Forelimb muscle (tissue), 1 donor: ENCODE data around the gene GFRA4. TPM values are rescaled to one million over a fixed set of nuclear protein-coding genes. Genes with fewer than 3 reads are reported as not detected.

ENCODE experiments used
- DNase-seq: peaks from one replicate; pipeline ENCODE4 v3.0.0-alpha.2; 2013; ENCODE audit warnings: low read depth
- polyA plus RNA-seq: library from polyadenylated mRNA; unstranded; fragments of 120-200 nt; gene quantifications from one replicate; pipeline ENCODE4 v1.2.1, GENCODE V29; 2013; ENCODE audit not compliant: insufficient read length

The GFRA4 gene
- polyA plus RNA-seq, 1 donor = not detected

DNA sequence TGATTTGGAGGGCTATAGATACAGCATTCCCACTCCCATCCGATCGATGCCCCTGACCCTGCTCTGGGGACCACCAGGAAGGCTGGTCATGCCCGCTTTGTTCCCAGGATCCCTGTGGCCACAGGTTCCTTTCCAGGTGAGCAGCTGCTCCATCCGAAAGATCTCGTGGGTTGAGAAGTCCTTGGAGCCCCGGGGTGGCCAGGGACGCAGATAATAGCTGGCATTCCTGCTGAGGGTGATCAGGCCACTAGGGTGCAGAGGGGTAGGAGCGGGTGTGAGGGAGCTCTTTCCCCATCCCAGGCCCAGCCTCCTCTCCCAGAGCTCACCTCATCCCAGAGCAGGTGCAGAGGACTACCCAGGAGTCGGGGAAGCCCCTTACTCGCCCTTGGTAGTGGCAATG is 11.2 kb upstream of the GFRA4 start:
- no peak for DNase-seq

DNA sequence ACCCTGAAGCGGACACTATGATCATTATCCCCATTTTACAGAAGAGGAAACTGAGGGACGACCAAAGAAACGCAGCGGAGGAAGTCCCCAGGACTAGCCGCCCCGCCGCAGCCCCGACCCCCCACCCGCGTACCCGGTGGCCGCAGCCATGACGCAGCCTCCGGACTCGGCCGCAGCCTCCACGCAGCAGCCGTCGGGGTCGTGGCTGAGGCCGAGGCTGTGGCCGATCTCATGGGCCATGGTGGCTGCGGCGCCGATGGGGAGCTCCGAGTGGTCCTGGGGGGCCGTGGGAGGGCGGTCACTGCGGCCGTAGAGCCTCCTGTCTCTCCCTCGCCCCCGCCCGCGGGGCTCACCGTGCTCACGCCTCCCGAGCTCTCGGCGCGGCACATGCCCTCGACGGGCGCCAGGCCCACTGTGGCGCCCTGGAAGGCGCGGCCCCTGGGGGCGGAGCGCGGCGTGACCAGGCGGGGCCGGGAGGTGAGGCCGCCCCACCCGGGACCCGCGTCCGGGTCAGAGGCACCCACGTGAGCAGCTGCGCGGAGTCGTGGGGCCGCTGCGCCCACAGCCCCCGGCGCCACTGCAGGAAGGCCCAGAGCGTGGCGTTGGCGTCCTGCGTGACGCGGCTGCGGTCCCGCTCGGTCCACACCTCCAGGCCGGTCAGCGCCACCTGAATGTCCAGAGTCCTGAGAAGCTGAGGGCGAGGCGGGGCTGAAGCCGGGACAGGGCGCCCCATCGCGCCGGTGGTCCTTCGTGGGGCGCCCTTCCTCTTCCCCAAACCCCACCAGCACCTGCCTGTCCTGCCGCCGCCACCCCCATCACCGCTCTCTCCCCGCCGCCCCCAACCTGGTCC is 10.2 kb upstream of the GFRA4 start:
- DNase-seq = no peak

DNA sequence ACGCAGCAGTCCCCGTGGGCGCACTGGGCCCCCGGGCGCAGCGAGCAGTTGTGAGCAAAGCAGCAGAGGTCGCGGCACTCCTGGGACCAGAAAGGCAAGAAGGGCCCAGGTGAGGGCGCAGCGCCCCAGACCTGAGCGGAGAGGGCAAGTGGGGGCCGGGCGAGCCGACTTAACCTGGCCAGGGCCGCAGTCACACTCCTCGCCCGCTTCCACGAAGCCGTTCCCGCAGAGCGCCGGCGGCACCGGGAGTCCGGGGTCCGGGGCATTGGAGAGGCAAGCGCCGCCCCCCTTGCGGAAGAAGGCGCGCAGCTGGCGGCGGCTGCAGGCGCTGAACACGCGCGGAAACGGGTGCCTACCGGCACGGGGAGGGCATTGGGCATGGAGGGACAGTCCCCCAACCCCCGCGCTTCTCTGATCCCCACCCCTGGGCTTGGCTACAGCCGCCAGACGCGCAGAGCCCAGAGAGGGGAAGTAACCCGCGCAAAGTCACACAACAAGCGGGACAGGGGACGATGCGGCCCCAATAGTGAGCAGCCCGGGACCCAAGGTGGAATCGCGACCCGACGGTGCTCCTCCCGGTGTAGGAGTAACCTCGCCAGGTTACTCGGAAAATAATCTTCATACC is 9.5 kb upstream of the GFRA4 start:
- no peak for DNase-seq

DNA sequence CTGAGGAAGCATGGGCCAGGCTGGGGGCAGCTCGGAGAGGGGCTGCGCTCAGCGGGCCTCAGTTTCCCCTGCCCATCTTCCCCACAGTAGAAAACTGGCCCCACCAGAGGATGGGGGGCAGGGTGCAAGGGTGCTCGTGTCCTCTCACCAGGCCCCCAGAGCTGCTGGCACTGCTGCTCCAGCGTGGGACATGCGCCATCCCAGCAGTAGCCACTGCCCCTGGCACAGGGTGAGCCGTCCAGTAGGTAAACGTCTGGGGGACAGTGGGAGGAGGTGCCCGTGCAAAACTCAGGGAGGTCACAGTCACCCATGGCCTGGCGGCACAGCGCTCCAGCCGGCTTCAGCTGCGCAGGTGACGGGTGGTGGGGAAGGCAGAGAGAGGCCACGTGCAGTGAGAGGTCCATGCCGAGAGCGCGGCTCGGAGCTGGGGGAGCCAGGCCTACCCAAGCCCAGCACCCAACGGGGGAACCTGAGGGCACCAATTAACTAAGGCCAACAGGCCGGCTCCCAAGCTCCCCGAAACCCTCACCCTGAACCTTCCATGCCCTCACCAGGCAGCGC is 8.9 kb upstream of the GFRA4 start:
- no peak for DNase-seq

DNA sequence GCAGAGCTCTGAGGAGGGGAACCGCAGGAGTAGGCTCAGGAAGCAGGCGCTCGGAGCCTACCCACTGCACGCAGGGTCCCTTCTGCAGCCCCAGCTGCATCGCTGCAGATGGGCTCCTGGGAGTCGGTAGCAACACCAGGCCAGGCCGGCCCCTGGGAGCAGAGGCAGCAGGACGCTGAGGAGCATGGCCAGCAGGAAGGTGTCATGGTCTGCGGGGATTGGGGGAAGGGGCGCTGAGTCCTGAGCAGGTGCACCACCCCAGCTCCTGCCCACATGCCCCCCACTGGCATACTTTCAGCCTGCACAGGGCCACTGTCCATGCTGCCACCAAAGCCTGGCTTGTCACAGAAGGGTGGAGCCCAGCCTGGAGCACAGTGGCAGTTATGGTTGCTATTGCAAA is 7.7 kb upstream of the GFRA4 start:
- DNase-seq = no peak

DNA sequence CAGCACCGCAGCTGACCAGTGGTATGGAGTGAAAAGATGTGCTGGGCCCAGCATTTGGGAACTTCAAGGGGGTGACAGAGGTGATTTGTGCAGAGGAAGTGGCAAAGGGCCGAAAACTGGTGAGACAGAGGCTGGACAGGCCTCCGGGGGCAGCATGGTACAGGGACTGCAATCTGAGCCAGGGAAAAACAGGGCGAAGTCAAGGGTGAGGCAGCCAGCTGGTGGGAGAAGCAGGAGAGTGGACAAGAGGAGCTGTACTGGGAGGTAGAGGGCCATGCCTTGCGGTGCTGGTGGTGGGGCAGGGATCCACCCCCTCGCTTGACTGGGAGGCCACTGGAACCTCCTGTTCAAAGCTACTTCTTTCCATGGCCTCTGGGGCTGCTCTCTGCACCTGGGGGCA is 7.3 kb upstream of the GFRA4 start:
- DNase-seq = no peak

DNA sequence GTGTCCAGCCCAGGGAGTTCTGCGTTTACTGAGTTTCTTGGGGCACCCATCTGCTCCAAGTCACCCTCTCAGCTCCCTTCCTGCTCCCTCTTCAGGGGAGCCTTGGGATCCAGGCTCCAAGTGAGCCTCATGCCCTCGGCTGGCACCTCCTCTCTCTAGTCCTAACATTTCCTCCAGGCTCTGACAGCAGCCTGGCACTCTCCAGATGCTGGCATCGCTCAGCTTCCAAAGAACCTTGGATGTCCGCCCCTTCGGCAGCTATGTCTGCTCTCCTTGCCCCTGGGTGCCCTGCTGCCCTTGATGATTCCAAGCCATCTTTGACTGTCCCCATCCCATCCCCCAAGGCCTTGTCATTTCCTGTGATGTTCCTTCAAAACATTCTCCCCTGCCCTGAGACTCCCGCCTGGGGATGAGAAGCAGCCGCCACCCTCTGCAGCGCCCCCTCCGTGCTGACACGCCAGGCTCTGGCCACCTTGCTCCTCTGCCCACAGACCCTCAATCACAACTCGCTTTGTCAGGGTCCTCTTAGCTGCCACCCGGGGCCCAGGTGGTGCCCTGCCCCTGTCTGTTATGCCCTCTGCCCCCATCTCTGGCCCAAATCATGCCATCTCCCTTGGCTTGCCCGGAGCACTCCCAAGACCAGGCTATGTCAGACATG is 6.6 kb upstream of the GFRA4 start:
- no peak for DNase-seq

DNA sequence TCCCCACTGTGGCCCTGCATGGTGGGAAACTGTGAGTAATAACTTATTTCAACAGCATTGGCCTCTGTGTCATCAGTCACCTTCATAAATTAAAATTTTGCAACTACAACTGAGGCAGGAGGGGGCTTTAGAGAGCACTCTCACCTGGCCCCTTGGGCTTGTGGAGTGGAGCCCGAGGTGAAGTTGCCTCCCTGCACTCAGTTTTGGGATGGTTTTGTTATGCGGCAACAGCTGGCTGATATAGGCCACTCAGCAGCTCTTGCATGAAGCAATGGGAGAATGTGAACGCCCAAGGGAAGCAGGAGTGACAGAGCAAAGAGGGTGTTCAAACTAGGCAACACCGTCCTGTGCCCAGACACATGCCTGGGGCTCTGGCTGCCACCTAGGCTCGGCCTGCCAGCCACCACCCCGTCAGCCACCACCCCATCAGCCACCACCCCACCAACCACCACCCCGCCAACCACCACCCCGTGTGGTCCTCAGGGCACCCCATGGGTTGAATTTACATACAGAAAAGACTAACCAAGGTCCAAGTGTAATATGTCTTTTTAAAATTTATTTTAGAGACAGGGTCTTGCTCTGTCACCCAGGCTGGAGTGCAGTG is 4.3 kb upstream of the GFRA4 start:
- no peak for DNase-seq

DNA sequence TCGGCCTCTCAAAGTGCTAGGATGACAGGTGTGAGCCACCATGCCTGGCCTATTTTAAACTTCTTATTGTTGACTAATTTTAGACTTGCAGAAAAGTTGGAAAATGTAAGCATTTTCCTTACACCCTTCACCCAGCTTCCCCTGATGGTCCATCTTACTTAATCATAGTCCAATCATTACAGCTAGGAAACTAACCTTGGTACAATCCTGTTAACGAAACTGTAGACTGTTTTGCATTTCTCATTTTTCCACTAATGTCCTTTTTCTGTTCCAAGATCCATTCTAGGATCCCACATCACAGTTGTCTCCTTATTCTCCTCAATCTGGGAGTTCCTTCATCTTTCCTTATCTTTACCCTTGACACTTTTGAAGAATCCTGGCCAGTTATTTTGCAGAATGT is 659 bp upstream of the GFRA4 start:
- no peak for DNase-seq

DNA sequence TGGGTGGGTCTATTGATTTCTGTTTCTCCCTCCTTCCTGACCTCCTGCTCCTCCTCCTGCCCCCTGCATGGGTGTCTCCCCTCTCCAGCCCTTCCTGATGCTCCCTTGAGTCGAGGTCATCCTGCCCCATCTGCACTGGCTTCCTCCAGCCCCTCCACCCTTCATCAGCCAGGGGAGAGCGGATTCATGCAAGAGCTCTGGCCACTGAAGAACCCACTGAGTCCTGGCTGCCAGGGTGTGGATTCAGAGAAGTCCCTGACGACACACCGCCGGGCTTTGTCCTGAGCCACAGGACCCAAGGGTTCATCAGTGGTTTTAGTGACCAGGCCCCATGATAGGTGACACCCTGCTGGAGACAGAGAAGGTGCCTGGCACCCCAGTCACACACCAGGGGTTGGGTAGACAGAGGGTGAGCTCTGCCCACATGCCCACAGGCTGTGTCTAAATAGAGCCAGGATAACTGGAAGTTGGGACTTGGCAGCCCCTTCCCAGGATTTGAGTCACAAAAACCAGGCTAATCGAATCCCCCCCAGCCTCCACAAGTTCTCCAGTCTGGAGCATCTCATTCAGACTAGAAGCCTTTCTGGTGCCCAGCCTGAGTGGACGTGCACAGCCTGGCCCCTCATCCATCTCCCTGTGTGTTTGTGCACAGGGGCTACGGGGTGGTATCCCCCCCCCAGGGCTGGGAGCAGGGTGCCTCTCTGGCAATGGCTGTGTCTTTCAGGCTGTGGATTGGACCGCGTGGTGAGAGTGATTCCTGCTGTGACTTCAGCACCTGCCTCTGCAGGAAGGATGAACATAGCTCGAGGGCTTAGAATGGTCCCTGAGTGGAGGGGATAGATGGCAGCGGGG is 1.2 kb downstream of the GFRA4 start:
- no peak for DNase-seq

DNA sequence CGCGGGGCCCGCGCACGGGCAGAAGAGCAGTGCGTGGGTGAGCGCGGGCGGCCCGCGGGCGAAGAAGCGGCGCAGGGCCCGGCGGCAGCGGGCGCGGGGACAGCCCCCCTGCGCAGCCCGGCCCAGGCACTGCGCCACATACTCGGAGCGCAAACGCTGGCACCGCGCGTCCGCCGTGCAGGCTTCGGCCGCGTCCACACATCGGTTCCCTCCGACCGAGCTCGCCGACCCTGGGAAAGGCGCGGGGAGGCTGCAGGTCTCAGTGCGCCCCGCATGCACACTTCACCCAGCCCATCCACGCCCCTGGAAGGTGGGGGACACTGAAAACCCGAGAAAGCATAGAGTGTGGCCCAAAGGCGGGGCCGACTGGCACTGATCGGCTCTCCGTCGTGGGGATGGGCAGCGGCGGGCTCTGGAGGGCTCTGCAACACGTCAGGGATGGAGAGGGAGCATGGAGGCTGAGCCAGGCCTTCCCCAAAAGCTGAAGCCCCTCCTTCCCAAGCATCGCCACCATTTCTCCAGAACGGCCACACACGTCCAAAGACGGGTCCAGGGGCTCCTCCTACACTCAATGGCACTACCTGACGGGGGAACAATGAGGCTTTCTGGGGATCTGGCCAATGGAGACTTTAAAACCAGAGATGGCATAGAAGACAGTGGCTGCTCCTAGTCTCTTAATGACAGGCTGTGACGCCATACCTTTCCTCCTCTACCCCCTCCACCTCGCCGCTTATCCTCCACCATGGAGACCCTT is 2.0 kb downstream of the GFRA4 start:
- DNase-seq = no peak

DNA sequence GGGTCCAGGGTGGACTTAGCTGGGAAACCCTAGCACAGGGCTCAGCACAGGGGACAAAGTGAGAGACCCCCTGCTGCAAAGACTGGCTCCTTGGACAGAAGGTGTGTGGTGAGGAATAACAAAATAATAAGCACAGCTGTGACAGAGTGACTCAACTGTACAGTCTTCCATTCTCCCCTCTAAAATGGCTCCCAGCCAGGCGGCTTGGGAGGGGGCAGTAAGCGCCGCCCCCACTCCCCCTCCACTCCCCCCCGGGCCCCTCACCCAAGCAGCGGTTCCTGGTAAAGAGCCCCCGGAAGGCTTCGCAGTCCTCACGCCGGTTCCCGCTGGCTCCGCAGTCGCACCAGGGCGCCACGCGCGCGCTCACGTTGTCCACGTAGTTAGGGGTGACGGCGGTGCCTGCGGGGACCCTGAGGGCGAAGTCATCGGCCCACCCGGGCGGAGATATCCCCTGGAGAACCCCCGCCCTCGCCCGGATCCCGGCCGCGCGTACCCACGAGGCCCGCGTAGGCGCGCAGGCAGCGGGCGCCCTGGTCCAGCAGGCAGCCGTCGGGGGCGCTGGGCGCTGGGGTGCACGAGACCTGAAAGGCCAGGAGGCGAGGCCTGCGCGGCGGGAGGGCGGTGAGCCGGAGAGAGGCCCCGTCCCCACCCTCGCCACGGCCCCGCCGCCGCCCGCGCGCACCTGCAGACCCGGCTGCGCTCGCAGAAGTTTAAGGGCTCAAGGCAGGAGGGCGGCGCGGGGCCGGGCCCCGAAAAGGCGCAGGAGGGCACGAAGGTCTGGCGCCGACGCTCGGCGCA is 2.7 kb downstream of the GFRA4 start:
- no peak for DNase-seq

DNA sequence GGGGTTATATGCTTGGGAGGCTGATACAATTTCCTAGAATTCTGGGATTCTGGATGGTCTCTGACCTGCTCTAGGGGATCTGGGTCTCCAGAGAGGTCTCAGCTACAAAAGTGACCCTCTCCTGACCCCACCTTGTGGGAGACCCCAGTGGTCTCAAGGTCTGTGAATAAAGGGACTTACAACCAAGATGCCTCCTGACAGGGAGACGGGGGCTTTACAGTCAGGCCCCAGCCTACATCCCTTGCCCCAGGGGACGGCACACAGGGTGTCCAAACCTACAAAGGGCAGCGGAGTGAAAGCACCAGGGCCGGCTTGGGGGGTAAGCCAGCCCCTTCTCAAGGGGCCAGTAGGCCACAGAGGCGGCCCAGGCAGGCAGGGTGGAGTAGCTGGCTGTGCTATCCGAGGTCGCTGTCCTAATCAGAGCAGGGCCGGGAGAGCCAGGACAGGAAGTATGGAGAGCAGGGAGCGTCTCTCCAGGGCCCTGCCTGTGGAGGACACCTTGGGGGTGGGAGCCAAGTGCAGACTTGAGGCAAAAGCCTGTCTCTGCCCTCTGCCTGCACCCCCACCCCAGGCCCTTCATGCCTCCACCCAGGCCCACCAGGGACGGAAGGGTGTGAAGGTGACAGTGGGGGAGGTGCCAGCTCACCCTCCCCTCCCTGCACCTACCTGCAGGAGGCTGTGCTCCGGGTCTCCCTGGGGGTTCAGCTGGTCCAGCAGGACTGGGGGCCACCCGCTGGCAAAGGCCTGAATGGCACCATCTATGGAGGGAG is 3.5 kb downstream of the GFRA4 start:
- no peak for DNase-seq

DNA sequence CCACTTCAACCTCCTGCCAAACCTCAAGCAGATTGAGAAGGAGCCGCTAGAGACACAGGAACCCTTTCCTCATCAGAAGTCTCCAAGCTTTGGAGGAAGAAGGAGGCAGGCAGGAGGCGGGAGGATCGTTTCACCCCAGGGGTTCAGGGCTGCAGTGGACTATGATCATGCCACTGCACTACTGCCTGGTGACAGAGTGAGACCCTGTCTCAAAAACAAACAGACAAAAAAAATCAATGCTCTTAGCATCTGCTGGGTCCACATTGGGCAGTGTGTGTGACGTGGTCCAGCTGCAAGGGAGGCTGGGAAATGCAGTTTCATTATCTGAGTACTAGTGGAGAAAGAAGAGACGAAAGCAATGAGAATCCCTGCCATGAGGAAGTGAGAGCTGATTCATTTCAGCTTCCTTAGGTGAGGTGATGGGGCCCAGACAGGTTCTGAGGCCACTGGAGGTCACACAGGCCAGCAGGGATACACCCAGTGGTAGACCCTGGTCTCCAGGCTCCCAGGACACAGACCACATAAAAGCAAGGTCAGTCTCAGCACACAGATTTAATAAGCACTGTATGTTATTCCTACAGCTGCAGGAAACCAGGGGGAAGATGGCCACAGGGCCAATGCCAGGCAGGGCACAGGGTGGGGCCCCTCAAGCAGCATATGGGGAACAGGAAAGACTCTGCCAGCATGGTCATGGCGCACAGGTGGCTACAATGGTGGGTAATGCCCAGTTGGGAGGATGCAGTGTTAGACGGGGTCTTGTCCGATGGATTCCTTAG is 4.3 kb downstream of the GFRA4 start:
- no peak for DNase-seq

DNA sequence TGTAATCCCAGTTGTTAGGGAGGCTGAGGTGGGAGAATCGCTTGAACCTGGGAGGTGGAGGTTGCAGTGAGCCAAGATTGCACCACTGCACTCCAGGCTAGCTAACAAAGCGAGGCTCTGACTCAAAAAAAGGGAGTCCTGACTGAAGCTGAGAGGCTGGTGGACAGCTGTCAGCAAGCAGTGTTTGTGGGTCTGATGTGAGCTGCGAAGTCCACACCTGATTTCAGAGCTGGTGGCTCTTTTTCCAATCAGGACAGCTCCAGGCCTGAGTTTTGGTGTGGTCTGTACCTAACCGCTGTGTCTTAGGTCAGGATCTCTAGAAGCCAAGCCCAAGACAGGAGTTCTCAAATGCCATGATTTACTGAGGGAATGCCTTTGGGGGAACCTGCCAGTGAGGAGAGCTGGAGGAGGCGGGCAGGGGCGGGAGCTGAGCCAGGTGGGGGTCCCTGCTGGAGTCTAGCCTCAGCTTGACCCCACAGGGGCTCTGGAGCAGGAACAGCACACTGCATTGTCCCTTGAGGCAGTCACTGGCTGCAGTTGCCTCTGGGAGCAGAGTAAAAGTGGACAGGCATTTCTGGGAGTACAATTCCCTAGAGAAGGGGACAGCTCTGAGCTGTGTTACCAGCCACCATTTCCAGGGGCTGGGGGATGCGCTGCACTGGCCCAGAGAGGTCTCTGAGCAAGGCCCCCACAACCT is 5.0 kb downstream of the GFRA4 start:
- no peak for DNase-seq

DNA sequence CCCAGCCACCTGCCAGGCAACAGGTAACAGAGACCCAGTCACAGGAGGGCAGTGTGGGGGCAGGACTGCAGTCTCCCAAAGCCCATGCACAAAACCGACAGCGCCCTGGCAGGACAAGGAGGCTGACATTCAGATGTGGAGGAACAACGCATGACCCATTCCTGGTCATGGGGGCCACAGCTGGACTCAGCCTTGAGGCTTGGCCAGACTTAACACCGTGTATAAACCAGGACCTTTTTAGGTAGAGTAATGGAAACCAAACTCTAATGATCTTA is 8.1 kb downstream of the GFRA4 start:
- no peak for DNase-seq

DNA sequence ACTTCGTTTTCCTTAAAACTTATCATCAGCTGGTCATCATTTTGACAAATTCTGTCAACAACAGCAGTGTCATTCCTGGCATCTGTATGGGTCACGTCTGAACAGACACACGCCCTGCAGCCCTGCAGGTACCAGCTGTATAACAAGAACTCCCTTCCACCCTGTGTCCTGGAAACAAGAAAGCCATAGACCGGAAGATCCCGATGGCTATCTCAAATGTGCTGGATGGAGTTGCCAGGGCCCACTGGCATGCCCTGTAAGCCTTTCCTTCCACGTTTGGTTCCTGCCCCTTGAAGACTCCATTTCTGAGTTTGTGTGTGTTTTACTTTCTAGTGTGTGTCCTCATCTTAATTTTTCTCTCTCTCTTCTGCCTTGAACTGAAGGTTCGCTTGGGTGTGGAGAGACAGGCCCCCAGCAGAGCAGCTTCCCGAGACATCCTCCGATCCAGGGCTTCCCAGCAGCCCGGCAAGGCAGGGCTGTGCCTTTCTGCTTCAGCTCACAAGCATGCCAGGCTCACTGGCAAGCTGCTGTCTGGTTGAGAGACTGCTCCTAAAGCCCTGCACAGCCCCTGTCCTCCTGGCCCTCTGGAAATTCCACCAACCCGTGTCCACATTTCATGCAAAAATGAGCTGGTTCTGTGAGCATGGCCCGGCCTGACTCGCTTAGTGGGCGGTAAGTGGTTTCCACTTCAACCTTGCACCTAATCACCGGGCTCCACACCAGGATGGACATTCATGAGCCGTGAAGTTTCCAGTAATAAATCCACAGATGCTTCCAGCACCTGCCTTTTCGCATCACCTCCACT is 8.7 kb downstream of the GFRA4 start:
- no peak for DNase-seq
